Activated naive CD8-positive, alpha-beta T cell treated with anti-CD3 and anti-CD28 coated beads, Interleukin-2, amount 50 U/mL, for 16 hours (primary cell): ENCODE results near the gene DCUN1D3.

Experiments
- DNase-seq: peaks from one replicate; pipeline ENCODE4 v3.0.0-alpha.2; 2020; ENCODE audit warnings: low read depth, low spot score

Gene DCUN1D3

GRCh38 chr16:20889625-20890275, 10.4 kb downstream of the DCUN1D3 start:
- DNase-seq = no peak

- no peak for DNase-seq
These were observed 13.0 kb downstream of the DCUN1D3 start for GRCh38 chr16:20887207-20887606.

- DNase-seq = no peak
These were observed 13.8 kb downstream of the DCUN1D3 start for GRCh38 chr16:20886320-20886719.

GRCh38 chr16:20884240-20884556, 16.0 kb downstream of the DCUN1D3 start:
- no peak for DNase-seq

- DNase-seq = no peak
These were observed 16.5 kb downstream of the DCUN1D3 start for GRCh38 chr16:20883554-20884239.

GRCh38 chr16:20881503-20881878, 18.7 kb downstream of the DCUN1D3 start:
- no peak for DNase-seq

GRCh38 chr16:20880867-20881502, 19.2 kb downstream of the DCUN1D3 start:
- no peak for DNase-seq

- no peak for DNase-seq
These were observed 20.8 kb downstream of the DCUN1D3 start for GRCh38 chr16:20879175-20880040.

GRCh38 chr16:20878682-20879147, 21.4 kb downstream of the DCUN1D3 start:
- no peak for DNase-seq

- DNase-seq = no peak
These were observed 24.9 kb downstream of the DCUN1D3 start for GRCh38 chr16:20875355-20875650.

- no peak for DNase-seq
These were observed 26.0 kb downstream of the DCUN1D3 start for GRCh38 chr16:20874088-20874581.

GRCh38 chr16:20873331-20873730, 26.8 kb downstream of the DCUN1D3 start:
- DNase-seq = no peak

GRCh38 chr16:20871941-20872815, 28.0 kb downstream of the DCUN1D3 start:
- DNase-seq = no peak

- no peak for DNase-seq
These were observed 28.9 kb downstream of the DCUN1D3 start for GRCh38 chr16:20871258-20871657.

- DNase-seq = no peak
These were observed 29.9 kb downstream of the DCUN1D3 start for GRCh38 chr16:20870122-20870820.

GRCh38 chr16:20868890-20869289, 31.3 kb downstream of the DCUN1D3 start:
- DNase-seq = no peak

- DNase-seq = no peak
These were observed 32.6 kb downstream of the DCUN1D3 start for GRCh38 chr16:20867585-20867984.

GRCh38 chr16:20866801-20867200, 33.4 kb downstream of the DCUN1D3 start:
- no peak for DNase-seq

GRCh38 chr16:20866145-20866772, 33.9 kb downstream of the DCUN1D3 start:
- no peak for DNase-seq
